Activated CD8-positive, alpha-beta T cell treated with anti-CD3 and anti-CD28 coated beads for 36 hours (primary cell): Measurements from ENCODE around the gene IER2. TPM values are rescaled to one million over a fixed set of nuclear protein-coding genes. Genes with fewer than 3 reads are reported as not detected.

Experiments used
- ATAC-seq: fragments of 200-7000 bp; cut with Tn5 transposase; one replicate; pipeline ENCODE4 v1.10.0; 2021; ENCODE audit warnings: mild to moderate bottlenecking, moderate library complexity
- CTCF ChIA-PET: fragments of 350-600 bp; sonication (Branson Sonifier 250); formaldehyde crosslinking; loops from one replicate; lab custom pipeline; 2021; ENCODE audit warnings: antibody characterized with exemption; lab: Charles Lee
- POLR2A ChIA-PET: fragments of 350-600 bp; sonication (Branson Sonifier 250); formaldehyde crosslinking; loops from one replicate; lab custom pipeline; 2021; ENCODE audit warnings: antibody characterized with exemption; lab: Charles Lee
- DNase-seq: peaks from one replicate; pipeline ENCODE4 v3.0.0-alpha.2; 2020
- H3K27ac Mint-ChIP-seq: one replicate; pipeline ENCODE4 v1.8.0; 2021; ENCODE audit warnings: mild to moderate bottlenecking, mixed read lengths
- H3K27me3 Mint-ChIP-seq: one replicate; pipeline ENCODE4 v1.8.0; 2021; ENCODE audit warnings: mixed read lengths
- H3K36me3 Mint-ChIP-seq: one replicate; pipeline ENCODE4 v1.8.0; 2021; ENCODE audit warnings: low read depth, mixed read lengths
- H3K4me1 Mint-ChIP-seq: one replicate; pipeline ENCODE4 v1.8.0; 2021; ENCODE audit warnings: low read depth, mixed read lengths
- H3K4me3 Mint-ChIP-seq: one replicate; pipeline ENCODE4 v1.8.0; 2021; ENCODE audit warnings: mild to moderate bottlenecking, moderate library complexity, mixed read lengths
- H3K9me3 Mint-ChIP-seq: one replicate; pipeline ENCODE4 v1.8.0; 2021; ENCODE audit warnings: mixed read lengths
- CTCF ChIP-seq: fragments of 200-600 bp; IDR thresholded peaks from one replicate; pipeline ENCODE4 v1.8.0; 2022; ENCODE audit warnings: antibody characterized with exemption, mild to moderate bottlenecking
- intact Hi-C: fragments of 100-400 bp; cut with micrococcal nuclease; formaldehyde crosslinking; loops from one replicate; pipeline ENCODE4 v1.10.0; 2022
- total RNA-seq, 2 experiments: library from RNA; stranded (reverse); gene quantifications; one replicate each; pipeline ENCODE4 v1.2.3, GENCODE V29; 2021

The IER2 gene
- total RNA-seq, 2 experiments from 2014 or later: 120 to 122 TPM

GRCh38 chr19:13155472-13156359 lies 5.5 kb downstream of the IER2 start:
- TF ChIP-seq CTCF: no peak
- H3K27me3 Mint-ChIP-seq: no peaks in the 10 kb centered on the region
- peaks cover 23% of the 10 kb centered on the region for H3K36me3 Mint-ChIP-seq
- peak overlapping the region; percentile 83 for H3K4me3 Mint-ChIP-seq
- H3K27ac Mint-ChIP-seq: peak overlapping the region; percentile 100
- H3K4me1 Mint-ChIP-seq: peaks cover 36% of the 10 kb centered on the region
- POLR2A ChIA-PET: interaction anchor here (0.6 to 9.8 kb wide), 12 partner anchors 10 to 264 kb away, joined by 3 to 226 read pairs (median 5); partner anchors contain the start of genes GCDH and TRMT1
- intact Hi-C loops: no loop called here
- H3K9me3 Mint-ChIP-seq: no peaks in the 10 kb centered on the region
- ATAC-seq (peak; percentile 9), DNase-seq (peak; percentile 88)
- CTCF ChIA-PET: interaction anchor here (0.8 to 4.6 kb wide), 13 partner anchors 9 to 190 kb away, joined by 3 to 37 read pairs (median 5); partner anchors contain the start of gene NACC1

- Mint-ChIP-seq H3K27ac (peak overlapping the region; percentile 6), H3K4me3 (no peak overlapping the region)
- POLR2A ChIA-PET: no interaction called here
Measured at GRCh38 chr19:13159713-13160112, 9.5 kb downstream of the IER2 start.

GRCh38 chr19:13160557-13160956 lies 10.3 kb downstream of the IER2 start:
- no peak for TF ChIP-seq CTCF
- peak overlapping the region; percentile 27 for H3K4me3 Mint-ChIP-seq
- ChIA-PET CTCF (no interaction called here), POLR2A (interaction anchor here (1.5 to 11.9 kb wide), 2 partner anchors 6 to 10 kb away, joined by 4 to 226 read pairs; partner anchors contain the start of genes IER2 and STX10)
- DNase-seq (no peak), ATAC-seq (no peak)
- no peaks in the 10 kb centered on the region for H3K27me3 Mint-ChIP-seq
- peak overlapping the region; percentile 76 for H3K27ac Mint-ChIP-seq
- H3K9me3 Mint-ChIP-seq: no peaks in the 10 kb centered on the region
- intact Hi-C loops: no loop called here
- no peaks in the 10 kb centered on the region for H3K36me3 Mint-ChIP-seq
- peaks cover 59% of the 10 kb centered on the region for H3K4me1 Mint-ChIP-seq

More at GRCh38 chr19:13159713-13160112, 9.5 kb downstream of the IER2 start:
- CTCF ChIA-PET: interaction anchor here (1.2 kb wide), 1 partner anchor 56 kb away, joined by 3 read pairs; no protein-coding TSS in a partner anchor
- ATAC-seq (no peak), DNase-seq (no peak)
- Mint-ChIP-seq H3K27me3 (no peaks in the 10 kb centered on the region), H3K36me3 (peaks cover 6% of the 10 kb centered on the region), H3K4me1 (peaks cover 54% of the 10 kb centered on the region), H3K9me3 (no peaks in the 10 kb centered on the region)
- TF ChIP-seq CTCF: no peak
- intact Hi-C loops: no loop called here

DNA sequence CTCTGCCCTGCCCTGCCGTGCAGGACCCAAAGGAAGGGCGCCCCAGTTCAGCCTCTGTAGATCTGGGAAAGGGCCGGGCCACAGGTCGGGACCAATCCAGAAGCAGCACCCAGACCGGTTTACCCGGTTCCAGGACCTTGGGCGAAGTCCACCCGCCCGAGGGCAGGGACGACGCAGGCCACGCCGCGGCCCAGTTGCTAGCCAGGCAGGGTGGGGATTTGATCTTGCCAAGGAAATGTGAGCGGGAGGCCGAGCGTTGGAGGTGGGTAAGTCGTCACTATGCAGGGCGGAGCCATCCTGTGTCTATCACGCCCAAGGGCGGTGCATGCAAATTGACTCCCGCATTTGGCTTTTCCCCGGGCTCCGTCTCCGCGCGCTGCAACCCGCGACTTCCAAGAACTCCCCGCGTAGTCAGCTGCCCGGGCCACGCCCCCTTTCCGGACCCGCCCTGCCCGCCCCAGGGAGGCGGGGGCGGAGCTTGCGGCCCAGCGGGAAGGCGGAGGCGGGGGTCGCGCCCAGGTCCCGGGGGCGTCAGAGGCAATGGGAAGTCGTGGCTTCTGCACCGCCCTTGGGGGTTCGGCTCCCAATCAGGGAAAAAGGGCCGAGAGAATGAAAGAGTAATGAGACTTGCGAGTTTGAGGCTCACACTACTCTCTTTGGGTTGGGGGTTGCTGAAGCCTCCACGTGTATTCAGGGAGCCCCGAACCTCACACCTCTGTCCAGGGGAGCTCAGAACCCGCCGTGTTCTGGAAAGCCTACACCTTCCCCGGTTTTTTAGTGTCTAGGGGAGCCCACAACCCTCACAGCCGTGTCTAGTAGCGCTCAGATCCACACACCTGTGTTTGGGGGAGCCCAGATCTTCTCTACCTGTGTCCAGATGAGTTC lies 12.8 kb downstream of the IER2 start:
- peak overlapping the region; percentile 92 for H3K27ac Mint-ChIP-seq
- no peak for TF ChIP-seq CTCF
- H3K4me3 Mint-ChIP-seq: peak overlapping the region; percentile 84
- DNase-seq (peak; percentile 96), ATAC-seq (peak; percentile 53)
- H3K36me3 Mint-ChIP-seq: peaks cover 2% of the 10 kb centered on the region
- intact Hi-C loops: no loop called here
- H3K9me3 Mint-ChIP-seq: no peaks in the 10 kb centered on the region
- peaks cover 54% of the 10 kb centered on the region for H3K4me1 Mint-ChIP-seq
- ChIA-PET POLR2A (interaction anchor here (0.8 to 11.9 kb wide), 6 partner anchors 9 to 53 kb away, joined by 3 to 226 read pairs (median 4); partner anchors contain the start of genes IER2 and STX10), CTCF (interaction anchor here (1.0 to 1.4 kb wide), 3 partner anchors 11 to 186 kb away, joined by 3 to 5 read pairs (median 3); no protein-coding TSS in a partner anchor)
- no peaks in the 10 kb centered on the region for H3K27me3 Mint-ChIP-seq
